HEK293 (cell line): ENCODE measurements around the gene CLN3.

Experiments used
- CTCF ChIA-PET: fragments of 350-600 bp; formaldehyde crosslinking; extraction: SDS; loops from one replicate; lab custom pipeline; 2021; ENCODE audit warnings: antibody characterized with exemption; lab: Yijun Ruan, JAX
- POLR2A ChIA-PET: fragments of 300-600 bp; formaldehyde crosslinking; extraction: SDS; loops from one replicate; lab custom pipeline; 2020; ENCODE audit warnings: antibody characterized with exemption, inconsistent platforms; lab: Yijun Ruan, JAX
- H3K27ac ChIP-seq: fragments of 200-500 bp; sonication (Bioruptor generic); 2 replicates; pipeline ENCODE4 v1.5.1; 2014; ENCODE audit warnings: low read depth, low read length, control low read depth, inconsistent platforms; ENCODE audit errors: extremely low read depth
- H3K36me3 ChIP-seq, 2 experiments: fragments of 200-500 bp in 1 of 2; sonication (Bioruptor generic) in 1 of 2; 1 replicate in 1 of 2; 2 replicates in 1 of 2; pipeline ENCODE4 v1.5.1; 2014 to 2017; ENCODE audit warnings: inconsistent platforms in 2 of 2, low read length in 2 of 2; ENCODE audit not compliant: control insufficient read depth in 2 of 2, insufficient read depth in 1 of 2
- H3K4me1 ChIP-seq: fragments of 200-500 bp; sonication (Bioruptor generic); 2 replicates; pipeline ENCODE4 v1.5.1; 2014; ENCODE audit warnings: mild to moderate bottlenecking, low read length, inconsistent platforms; ENCODE audit not compliant: control insufficient read depth, insufficient read depth
- H3K4me3 ChIP-seq: 2 replicates; pipeline ENCODE4 v1.5.1; 2011; ENCODE audit warnings: low read depth, mild to moderate bottlenecking, control low read depth, low read length, moderate library complexity
- H3K9me3 ChIP-seq: fragments of 200-500 bp; sonication (Bioruptor generic); 2 replicates; pipeline ENCODE4 v1.5.1; 2014; ENCODE audit warnings: low read depth, low read length, inconsistent platforms; ENCODE audit not compliant: control insufficient read depth, insufficient read depth
- GLI2 ChIP-seq: fragments of 450-650 bp; formaldehyde crosslinking; IDR thresholded peaks from 2 replicates; pipeline ENCODE4; 2017; ENCODE audit warnings: missing biosample characterization, missing genetic modification characterization, low read depth, borderline replicate concordance
- KLF7 ChIP-seq: fragments of 450-650 bp; formaldehyde crosslinking; IDR thresholded peaks from 2 replicates; pipeline ENCODE4 v1.5.1; 2016; ENCODE audit warnings: missing biosample characterization, missing genetic modification characterization, borderline replicate concordance
- MEIS1 ChIP-seq: sonication (generic); formaldehyde crosslinking; IDR thresholded peaks from 2 replicates; pipeline ENCODE4 v1.8.1; 2022; ENCODE audit warnings: missing genetic modification reagents, mild to moderate bottlenecking, borderline replicate concordance
- ZNF202 ChIP-seq: fragments of 450-650 bp; formaldehyde crosslinking; IDR thresholded peaks from 2 replicates; pipeline ENCODE4 v1.5.1; 2016; ENCODE audit warnings: missing biosample characterization, missing genetic modification characterization, borderline replicate concordance
- ZNF239 ChIP-seq: fragments of 450-650 bp; formaldehyde crosslinking; IDR thresholded peaks from 2 replicates; pipeline ENCODE4 v1.5.1; 2016; ENCODE audit warnings: missing biosample characterization, missing genetic modification characterization
- ZNF311 ChIP-seq: fragments of 450-650 bp; formaldehyde crosslinking; IDR thresholded peaks from 2 replicates; pipeline ENCODE4 v1.5.1; 2017; ENCODE audit warnings: missing biosample characterization, missing genetic modification characterization, borderline replicate concordance
- ZNF324 ChIP-seq: fragments of 450-650 bp; formaldehyde crosslinking; IDR thresholded peaks from 2 replicates; pipeline ENCODE4 v1.5.1; 2016; ENCODE audit warnings: missing biosample characterization, missing genetic modification characterization
- ZNF341 ChIP-seq: fragments of 450-650 bp; formaldehyde crosslinking; IDR thresholded peaks from 2 replicates; pipeline ENCODE4; 2016; ENCODE audit warnings: low read depth, missing biosample characterization, missing genetic modification characterization
- ZNF391 ChIP-seq: fragments of 450-650 bp; formaldehyde crosslinking; IDR thresholded peaks from 2 replicates; pipeline ENCODE4 v1.5.1; 2016; ENCODE audit warnings: low read depth, missing biosample characterization, missing genetic modification characterization, borderline replicate concordance
- ZNF549 ChIP-seq: fragments of 450-650 bp; IDR thresholded peaks from 2 replicates; pipeline ENCODE4 v1.5.1; 2018; ENCODE audit warnings: missing biosample characterization, missing genetic modification characterization, mild to moderate bottlenecking, inconsistent platforms, moderate library complexity
- ZSCAN23 ChIP-seq: fragments of 450-650 bp; formaldehyde crosslinking; IDR thresholded peaks from 2 replicates; pipeline ENCODE4 v1.5.1; 2016; ENCODE audit warnings: missing biosample characterization, missing genetic modification characterization
- TF ChIP-seq, protein P1 (sequence below): fragments of 450-650 bp; formaldehyde crosslinking; IDR thresholded peaks from 2 replicates; pipeline ENCODE4 v1.5.1; 2017; ENCODE audit warnings: missing biosample characterization, missing genetic modification characterization
- TF ChIP-seq, protein P2 (sequence below): fragments of 450-650 bp; formaldehyde crosslinking; IDR thresholded peaks from 2 replicates; pipeline ENCODE4 v1.5.1; 2016; ENCODE audit warnings: missing biosample characterization, missing genetic modification characterization, borderline replicate concordance
- TF ChIP-seq, protein P3 (sequence below): fragments of 450-650 bp; formaldehyde crosslinking; IDR thresholded peaks from 2 replicates; pipeline ENCODE4 v1.5.1; 2016; ENCODE audit warnings: missing biosample characterization, missing genetic modification characterization

Gene CLN3

DNA sequence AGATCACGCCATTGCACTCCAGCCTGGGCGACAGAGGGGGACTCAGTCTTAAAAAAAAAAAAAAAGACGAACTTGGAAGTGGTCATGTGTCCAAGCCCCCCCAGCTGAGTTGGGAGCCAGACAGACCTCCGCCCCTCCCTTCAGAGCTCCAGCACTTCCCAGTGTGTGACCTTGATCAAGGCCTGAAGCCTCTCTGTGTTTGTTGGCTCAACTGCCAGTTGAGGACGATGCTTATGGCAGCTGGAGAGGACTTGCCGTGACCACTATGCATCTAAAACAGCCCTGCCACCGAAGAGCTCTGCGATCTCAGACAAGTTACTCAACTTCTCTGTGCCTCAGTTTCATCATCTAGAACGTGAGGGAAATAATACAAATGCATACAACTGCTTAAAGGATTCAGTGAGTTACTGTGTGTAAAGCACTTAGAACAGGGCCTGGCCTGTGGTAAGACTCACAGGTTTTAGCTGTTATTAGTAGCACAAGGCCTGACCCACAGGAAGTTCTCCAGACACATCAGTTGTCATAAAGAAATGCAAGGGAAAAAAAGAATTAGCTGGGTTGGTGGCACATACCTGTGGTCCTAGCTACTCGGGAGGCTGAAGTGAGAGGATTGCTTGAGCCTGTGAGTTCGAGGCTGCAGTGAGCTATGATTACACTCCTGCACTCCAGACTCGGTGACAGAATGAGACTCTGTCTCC lies 21.8 kb upstream of the CLN3 start:
- no peaks in the 10 kb centered on the region for H3K9me3 ChIP-seq
- no peak overlapping the region for H3K27ac ChIP-seq
- CTCF ChIA-PET = interaction anchor here (0.7 kb wide), 3 partner anchors 13 to 40 kb away, joined by 3 to 4 read pairs (median 3); partner anchors contain the start of gene SGF29
- H3K4me3 ChIP-seq = no peak overlapping the region
- POLR2A ChIA-PET = no interaction called here
- no peaks in the 10 kb centered on the region for H3K36me3 ChIP-seq
- no peaks in the 10 kb centered on the region for H3K4me1 ChIP-seq
- TF ChIP-seq, protein P1, sequence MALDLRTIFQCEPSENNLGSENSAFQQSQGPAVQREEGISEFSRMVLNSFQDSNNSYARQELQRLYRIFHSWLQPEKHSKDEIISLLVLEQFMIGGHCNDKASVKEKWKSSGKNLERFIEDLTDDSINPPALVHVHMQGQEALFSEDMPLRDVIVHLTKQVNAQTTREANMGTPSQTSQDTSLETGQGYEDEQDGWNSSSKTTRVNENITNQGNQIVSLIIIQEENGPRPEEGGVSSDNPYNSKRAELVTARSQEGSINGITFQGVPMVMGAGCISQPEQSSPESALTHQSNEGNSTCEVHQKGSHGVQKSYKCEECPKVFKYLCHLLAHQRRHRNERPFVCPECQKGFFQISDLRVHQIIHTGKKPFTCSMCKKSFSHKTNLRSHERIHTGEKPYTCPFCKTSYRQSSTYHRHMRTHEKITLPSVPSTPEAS (tag by site-specific recombination) = no peak
- TF ChIP-seq, protein P2, sequence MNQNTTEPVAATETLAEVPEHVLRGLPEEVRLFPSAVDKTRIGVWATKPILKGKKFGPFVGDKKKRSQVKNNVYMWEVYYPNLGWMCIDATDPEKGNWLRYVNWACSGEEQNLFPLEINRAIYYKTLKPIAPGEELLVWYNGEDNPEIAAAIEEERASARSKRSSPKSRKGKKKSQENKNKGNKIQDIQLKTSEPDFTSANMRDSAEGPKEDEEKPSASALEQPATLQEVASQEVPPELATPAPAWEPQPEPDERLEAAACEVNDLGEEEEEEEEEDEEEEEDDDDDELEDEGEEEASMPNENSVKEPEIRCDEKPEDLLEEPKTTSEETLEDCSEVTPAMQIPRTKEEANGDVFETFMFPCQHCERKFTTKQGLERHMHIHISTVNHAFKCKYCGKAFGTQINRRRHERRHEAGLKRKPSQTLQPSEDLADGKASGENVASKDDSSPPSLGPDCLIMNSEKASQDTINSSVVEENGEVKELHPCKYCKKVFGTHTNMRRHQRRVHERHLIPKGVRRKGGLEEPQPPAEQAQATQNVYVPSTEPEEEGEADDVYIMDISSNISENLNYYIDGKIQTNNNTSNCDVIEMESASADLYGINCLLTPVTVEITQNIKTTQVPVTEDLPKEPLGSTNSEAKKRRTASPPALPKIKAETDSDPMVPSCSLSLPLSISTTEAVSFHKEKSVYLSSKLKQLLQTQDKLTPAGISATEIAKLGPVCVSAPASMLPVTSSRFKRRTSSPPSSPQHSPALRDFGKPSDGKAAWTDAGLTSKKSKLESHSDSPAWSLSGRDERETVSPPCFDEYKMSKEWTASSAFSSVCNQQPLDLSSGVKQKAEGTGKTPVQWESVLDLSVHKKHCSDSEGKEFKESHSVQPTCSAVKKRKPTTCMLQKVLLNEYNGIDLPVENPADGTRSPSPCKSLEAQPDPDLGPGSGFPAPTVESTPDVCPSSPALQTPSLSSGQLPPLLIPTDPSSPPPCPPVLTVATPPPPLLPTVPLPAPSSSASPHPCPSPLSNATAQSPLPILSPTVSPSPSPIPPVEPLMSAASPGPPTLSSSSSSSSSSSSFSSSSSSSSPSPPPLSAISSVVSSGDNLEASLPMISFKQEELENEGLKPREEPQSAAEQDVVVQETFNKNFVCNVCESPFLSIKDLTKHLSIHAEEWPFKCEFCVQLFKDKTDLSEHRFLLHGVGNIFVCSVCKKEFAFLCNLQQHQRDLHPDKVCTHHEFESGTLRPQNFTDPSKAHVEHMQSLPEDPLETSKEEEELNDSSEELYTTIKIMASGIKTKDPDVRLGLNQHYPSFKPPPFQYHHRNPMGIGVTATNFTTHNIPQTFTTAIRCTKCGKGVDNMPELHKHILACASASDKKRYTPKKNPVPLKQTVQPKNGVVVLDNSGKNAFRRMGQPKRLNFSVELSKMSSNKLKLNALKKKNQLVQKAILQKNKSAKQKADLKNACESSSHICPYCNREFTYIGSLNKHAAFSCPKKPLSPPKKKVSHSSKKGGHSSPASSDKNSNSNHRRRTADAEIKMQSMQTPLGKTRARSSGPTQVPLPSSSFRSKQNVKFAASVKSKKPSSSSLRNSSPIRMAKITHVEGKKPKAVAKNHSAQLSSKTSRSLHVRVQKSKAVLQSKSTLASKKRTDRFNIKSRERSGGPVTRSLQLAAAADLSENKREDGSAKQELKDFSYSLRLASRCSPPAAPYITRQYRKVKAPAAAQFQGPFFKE = no peak

DNA sequence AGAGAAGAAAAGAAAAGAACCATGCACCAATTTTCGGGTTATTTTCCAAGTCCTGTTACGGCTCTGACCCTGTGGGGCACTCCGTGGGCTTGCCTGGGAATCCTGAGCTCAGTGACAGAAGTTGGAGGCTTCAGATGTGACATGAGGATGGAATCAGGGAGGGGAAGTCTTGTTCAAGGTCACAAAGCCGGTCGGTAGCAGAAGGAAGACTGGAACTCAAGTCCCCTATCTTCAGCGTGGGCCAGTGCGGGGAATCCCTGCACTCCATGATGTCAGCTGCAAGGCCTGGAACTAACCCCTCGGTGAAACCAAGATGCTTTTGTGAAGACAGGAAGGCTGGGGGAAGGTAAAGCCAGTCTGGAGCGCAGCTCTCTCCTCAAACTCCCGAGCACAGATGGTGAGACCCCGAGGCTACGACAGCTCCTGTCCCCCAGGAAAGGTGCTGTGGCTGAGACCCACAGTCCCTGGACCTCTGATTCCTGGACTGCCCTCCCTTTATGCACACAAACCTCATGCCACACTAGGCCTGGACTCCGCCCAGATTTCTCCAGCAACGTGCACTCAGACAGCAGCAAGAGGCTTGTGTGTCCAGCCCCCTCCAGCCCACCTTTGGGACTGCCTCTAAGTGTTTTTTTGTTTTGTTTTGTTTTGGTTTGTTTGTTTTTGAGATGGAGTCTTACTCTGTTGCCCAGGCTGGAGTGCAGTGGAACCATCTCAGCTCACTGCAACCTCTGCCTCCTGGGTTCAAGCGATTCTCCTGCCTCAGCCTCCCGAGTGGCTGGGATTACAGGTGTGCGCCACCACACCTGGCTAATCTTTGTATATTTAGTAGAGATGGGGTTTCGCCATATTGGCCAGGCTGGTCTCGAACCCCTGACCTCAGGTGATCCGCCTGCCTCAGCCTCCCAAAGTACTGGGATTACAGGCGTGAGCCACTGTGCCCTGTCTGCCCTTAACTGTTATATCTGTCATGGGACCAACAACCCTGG lies 20.2 kb upstream of the CLN3 start:
- Histone ChIP-seq H3K4me3 (no peak overlapping the region), H3K27ac (no peak overlapping the region), H3K9me3 (no peaks in the 10 kb centered on the region), H3K36me3 (no peaks in the 10 kb centered on the region), H3K4me1 (no peaks in the 10 kb centered on the region)
- no peak for TF ChIP-seq KLF7 (tag by site-specific recombination)
- no peak for TF ChIP-seq MEIS1
- no peak for TF ChIP-seq ZNF341 (tag by site-specific recombination)
- TF ChIP-seq ZNF202 (tag by site-specific recombination) = no peak
- TF ChIP-seq ZNF549 (tag by site-specific recombination) = no peak
- TF ChIP-seq GLI2 (tag by site-specific recombination) = no peak
- TF ChIP-seq ZNF239 (tag by site-specific recombination) = no peak
- TF ChIP-seq ZNF311 (tag by site-specific recombination) = no peak
- TF ChIP-seq ZNF324 (tag by site-specific recombination) = no peak
- no peak for TF ChIP-seq ZSCAN23 (tag by site-specific recombination)
- TF ChIP-seq, protein P3, sequence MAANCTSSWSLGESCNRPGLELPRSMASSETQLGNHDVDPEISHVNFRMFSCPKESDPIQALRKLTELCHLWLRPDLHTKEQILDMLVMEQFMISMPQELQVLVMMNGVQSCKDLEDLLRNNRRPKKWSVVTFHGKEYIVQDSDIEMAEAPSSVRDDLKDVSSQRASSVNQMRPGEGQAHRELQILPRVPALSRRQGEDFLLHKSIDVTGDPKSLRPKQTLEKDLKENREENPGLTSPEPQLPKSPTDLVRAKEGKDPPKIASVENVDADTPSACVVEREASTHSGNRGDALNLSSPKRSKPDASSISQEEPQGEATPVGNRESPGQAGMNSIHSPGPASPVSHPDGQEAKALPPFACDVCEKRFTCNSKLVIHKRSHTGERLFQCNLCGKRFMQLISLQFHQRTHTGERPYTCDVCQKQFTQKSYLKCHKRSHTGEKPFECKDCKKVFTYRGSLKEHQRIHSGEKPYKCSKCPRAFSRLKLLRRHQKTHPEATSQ (tag by site-specific recombination) = no peak
- no peak for TF ChIP-seq ZNF391 (tag by site-specific recombination)
- CTCF ChIA-PET = interaction anchor here (0.6 kb wide), 1 partner anchor 16 kb away, joined by 4 read pairs; no protein-coding TSS in a partner anchor
- POLR2A ChIA-PET = no interaction called here
